K562 (cell line): ENCODE data around the gene CREM. TPM values are rescaled to one million over a fixed set of nuclear protein-coding genes. Genes with fewer than 3 reads are reported as not detected.

ENCODE experiments used
- ASH1L ChIP-seq: fragments of 450-650 bp; IDR thresholded peaks from 2 replicates; pipeline ENCODE4 v1.6.1; 2018; ENCODE audit warnings: borderline replicate concordance, mild to moderate bottlenecking, low read depth; ENCODE audit not compliant: partially characterized antibody
- BCL6 ChIP-seq: fragments of 250-450 bp; sonication (Bioruptor Pico); IDR thresholded peaks from 2 replicates; pipeline ENCODE4 v1.4.0; 2020
- JUNB ChIP-seq: fragments of 450-650 bp; formaldehyde crosslinking; conservative IDR thresholded peaks from 2 replicates; pipeline ENCODE4 v1.4.0; 2020; ENCODE audit warnings: mild to moderate bottlenecking
- ZFP36 ChIP-seq: fragments of 150-350 bp; IDR thresholded peaks from 2 replicates; pipeline ENCODE4 v1.6.1; 2018; ENCODE audit warnings: low read length, low read depth; ENCODE audit not compliant: partially characterized antibody
- ZNF274 ChIP-seq: IDR thresholded peaks from 2 replicates; pipeline ENCODE4 v1.6.1; 2011; ENCODE audit warnings: low read depth, mild to moderate bottlenecking, low read length, moderate library complexity, borderline replicate concordance
- polyA plus RNA-seq, 8 experiments: library from polyadenylated mRNA; depleted of rRNA in 4 of 8; stranded (reverse) in 5 of 8; unstranded in 3 of 8; fragments of >200 nt; fragmentation: Nextera tagmentation in 2 of 8; fragmentation: Illumina TruSeq in 1 of 8; extraction: Ambion mirVana in 2 of 8; extraction: Trizol in 1 of 8; gene quantifications; 2 replicates each; pipeline versions ENCODE4 v1.2.1 to v1.2.3, GENCODE V29; 2011 to 2014; ENCODE audit warnings: inconsistent platforms in 1 of 8, missing spikeins in 1 of 8
- total RNA-seq, 7 experiments: library from RNA; depleted of rRNA in 6 of 7; stranded (reverse); fragments of >200 nt in 6 of 7; fragmentation: Illumina TruSeq in 2 of 7; extraction: Trizol in 2 of 7; gene quantifications; 2 replicates each; pipeline versions ENCODE4 v1.2.1 to v1.2.3, GENCODE V29; 2011 to 2021; ENCODE audit warnings: low replicate concordance in 1 of 7
- TF ChIP-seq, protein P1 (sequence below): sonication (generic); formaldehyde crosslinking; IDR thresholded peaks from 2 replicates; pipeline ENCODE4 v1.8.1; 2023; ENCODE audit warnings: mild to moderate bottlenecking, missing genetic modification reagents
- TF ChIP-seq, protein P2 (sequence below): fragments of 250-450 bp; sonication (Bioruptor Pico); IDR thresholded peaks from 2 replicates; pipeline ENCODE4 v1.9.0; 2021; ENCODE audit warnings: mild to moderate bottlenecking, inconsistent platforms
- TF ChIP-seq, protein P3 (sequence below): sonication (generic); formaldehyde crosslinking; IDR thresholded peaks from 2 replicates; pipeline ENCODE4 v1.8.1; 2023; ENCODE audit warnings: mild to moderate bottlenecking, missing genetic modification reagents
- TF ChIP-seq, protein P4 (sequence below): IDR thresholded peaks from 2 replicates; pipeline ENCODE4 v1.6.1; 2011; ENCODE audit warnings: borderline replicate concordance, low read depth, mild to moderate bottlenecking, moderate library complexity, low read length; ENCODE audit not compliant: insufficient read depth, poor library complexity, severe bottlenecking

Gene CREM
- total and polyA plus RNA-seq, 9 of the 15 experiments (the other 6 are each of a cell fraction or from before 2014, with no cell fraction given) = 39.1 to 70.2 (median 48.3) TPM

DNA sequence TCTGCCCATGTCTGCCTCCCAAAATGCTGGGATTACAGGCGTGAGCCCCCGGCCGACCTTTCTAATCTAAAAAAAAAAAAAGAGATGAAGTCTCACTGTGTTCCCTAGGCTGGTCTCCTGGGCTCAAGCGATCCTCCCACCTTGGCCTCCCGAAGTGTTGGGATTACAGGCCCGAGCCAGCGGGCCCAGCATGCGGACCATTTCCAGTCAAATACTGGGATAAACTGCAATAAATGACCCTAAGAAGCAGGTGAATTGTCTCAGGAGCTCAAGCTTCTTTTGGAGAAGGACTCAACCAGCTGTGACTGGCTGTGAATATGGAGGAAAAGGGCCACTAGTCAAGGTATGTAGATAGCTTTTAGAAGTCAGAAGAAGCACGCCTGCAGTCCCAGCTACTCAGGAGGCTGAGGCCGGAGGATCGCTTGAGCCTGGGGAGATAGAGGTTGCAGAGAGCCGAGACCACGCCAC lies 550 bp upstream of the CREM start (continued):
- TF ChIP-seq ZFP36 = no peak
- TF ChIP-seq, protein P1, sequence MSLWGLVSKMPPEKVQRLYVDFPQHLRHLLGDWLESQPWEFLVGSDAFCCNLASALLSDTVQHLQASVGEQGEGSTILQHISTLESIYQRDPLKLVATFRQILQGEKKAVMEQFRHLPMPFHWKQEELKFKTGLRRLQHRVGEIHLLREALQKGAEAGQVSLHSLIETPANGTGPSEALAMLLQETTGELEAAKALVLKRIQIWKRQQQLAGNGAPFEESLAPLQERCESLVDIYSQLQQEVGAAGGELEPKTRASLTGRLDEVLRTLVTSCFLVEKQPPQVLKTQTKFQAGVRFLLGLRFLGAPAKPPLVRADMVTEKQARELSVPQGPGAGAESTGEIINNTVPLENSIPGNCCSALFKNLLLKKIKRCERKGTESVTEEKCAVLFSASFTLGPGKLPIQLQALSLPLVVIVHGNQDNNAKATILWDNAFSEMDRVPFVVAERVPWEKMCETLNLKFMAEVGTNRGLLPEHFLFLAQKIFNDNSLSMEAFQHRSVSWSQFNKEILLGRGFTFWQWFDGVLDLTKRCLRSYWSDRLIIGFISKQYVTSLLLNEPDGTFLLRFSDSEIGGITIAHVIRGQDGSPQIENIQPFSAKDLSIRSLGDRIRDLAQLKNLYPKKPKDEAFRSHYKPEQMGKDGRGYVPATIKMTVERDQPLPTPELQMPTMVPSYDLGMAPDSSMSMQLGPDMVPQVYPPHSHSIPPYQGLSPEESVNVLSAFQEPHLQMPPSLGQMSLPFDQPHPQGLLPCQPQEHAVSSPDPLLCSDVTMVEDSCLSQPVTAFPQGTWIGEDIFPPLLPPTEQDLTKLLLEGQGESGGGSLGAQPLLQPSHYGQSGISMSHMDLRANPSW (CRISPR knock-in tag) = 0 out of 2 replicates have a peak, but pooled peaks have one; percentile 70
- no peak for TF ChIP-seq ASH1L
- TF ChIP-seq, protein P2, sequence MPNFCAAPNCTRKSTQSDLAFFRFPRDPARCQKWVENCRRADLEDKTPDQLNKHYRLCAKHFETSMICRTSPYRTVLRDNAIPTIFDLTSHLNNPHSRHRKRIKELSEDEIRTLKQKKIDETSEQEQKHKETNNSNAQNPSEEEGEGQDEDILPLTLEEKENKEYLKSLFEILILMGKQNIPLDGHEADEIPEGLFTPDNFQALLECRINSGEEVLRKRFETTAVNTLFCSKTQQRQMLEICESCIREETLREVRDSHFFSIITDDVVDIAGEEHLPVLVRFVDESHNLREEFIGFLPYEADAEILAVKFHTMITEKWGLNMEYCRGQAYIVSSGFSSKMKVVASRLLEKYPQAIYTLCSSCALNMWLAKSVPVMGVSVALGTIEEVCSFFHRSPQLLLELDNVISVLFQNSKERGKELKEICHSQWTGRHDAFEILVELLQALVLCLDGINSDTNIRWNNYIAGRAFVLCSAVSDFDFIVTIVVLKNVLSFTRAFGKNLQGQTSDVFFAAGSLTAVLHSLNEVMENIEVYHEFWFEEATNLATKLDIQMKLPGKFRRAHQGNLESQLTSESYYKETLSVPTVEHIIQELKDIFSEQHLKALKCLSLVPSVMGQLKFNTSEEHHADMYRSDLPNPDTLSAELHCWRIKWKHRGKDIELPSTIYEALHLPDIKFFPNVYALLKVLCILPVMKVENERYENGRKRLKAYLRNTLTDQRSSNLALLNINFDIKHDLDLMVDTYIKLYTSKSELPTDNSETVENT (CRISPR knock-in tag) = no peak
- TF ChIP-seq, protein P3, sequence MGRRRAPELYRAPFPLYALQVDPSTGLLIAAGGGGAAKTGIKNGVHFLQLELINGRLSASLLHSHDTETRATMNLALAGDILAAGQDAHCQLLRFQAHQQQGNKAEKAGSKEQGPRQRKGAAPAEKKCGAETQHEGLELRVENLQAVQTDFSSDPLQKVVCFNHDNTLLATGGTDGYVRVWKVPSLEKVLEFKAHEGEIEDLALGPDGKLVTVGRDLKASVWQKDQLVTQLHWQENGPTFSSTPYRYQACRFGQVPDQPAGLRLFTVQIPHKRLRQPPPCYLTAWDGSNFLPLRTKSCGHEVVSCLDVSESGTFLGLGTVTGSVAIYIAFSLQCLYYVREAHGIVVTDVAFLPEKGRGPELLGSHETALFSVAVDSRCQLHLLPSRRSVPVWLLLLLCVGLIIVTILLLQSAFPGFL = peak; percentile 89; the same call in 1 of the 2 replicates
- no peak for TF ChIP-seq ZNF274
- no peak for TF ChIP-seq BCL6 (CRISPR knock-in tag)
- 0 out of 2 replicates have a peak, but pooled peaks have one; percentile 11 for TF ChIP-seq JUNB
- TF ChIP-seq, protein P4, sequence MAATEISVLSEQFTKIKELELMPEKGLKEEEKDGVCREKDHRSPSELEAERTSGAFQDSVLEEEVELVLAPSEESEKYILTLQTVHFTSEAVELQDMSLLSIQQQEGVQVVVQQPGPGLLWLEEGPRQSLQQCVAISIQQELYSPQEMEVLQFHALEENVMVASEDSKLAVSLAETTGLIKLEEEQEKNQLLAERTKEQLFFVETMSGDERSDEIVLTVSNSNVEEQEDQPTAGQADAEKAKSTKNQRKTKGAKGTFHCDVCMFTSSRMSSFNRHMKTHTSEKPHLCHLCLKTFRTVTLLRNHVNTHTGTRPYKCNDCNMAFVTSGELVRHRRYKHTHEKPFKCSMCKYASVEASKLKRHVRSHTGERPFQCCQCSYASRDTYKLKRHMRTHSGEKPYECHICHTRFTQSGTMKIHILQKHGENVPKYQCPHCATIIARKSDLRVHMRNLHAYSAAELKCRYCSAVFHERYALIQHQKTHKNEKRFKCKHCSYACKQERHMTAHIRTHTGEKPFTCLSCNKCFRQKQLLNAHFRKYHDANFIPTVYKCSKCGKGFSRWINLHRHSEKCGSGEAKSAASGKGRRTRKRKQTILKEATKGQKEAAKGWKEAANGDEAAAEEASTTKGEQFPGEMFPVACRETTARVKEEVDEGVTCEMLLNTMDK = no peak
- TF ChIP-seq, all 486 proteins: peak for 36
